OCI-LY1 (cell line): ENCODE measurements around the gene SFXN2.

Experiments used
- CTCF ChIP-seq: fragments of 200-600 bp; sonication (generic), shearing (Covaris generic); IDR thresholded peaks from 2 replicates; pipeline ENCODE4 v1.5.1; 2017; ENCODE audit warnings: mild to moderate bottlenecking, antibody characterized with exemption, low read length, moderate library complexity, mixed read lengths
- EZH2 ChIP-seq: fragments of 200-600 bp; sonication (generic), shearing (Covaris generic); IDR thresholded peaks from 2 replicates; pipeline ENCODE4 v1.8.0; 2017; ENCODE audit warnings: borderline replicate concordance, mixed run types, mild to moderate bottlenecking, antibody characterized with exemption, low read length, moderate library complexity, mixed read lengths

GRCh38 chr10:102669206-102670064 lies 45.0 kb upstream of the SFXN2 start:
- TF ChIP-seq CTCF (peak; percentile 50), EZH2 (no peak)
